Thoracic aorta (tissue), 2 donors: Measurements from ENCODE around the gene SLCO3A1. TPM values are rescaled to one million over a fixed set of nuclear protein-coding genes. Genes with fewer than 3 reads are reported as not detected.
"Not testable (repeated sequence)": the region's sequence is repeated elsewhere in the genome, so short reads cannot be mapped to it uniquely, and the experiment has no call there.

Source experiments
- ATAC-seq: fragments of 150-250 bp; one replicate; pipeline ENCODE4 v1.8.0; 2017; ENCODE audit warnings: low read depth; ENCODE audit not compliant: insufficient number of reproducible peaks, low FRiP score
- DNase-seq: peaks from one replicate; pipeline ENCODE4 v3.0.0-alpha.2; 2020; ENCODE audit warnings: low spot score
- H3K27ac ChIP-seq, 2 donors: fragments of 200-600 bp; sonication (generic); 1 replicate in 1 of 2; 2 replicates in 1 of 2; pipeline ENCODE4 v1.5.1; 2016; ENCODE audit warnings: mild to moderate bottlenecking in 2 of 2, moderate library complexity in 2 of 2
- H3K27me3 ChIP-seq: fragments of 200-600 bp; sonication (generic); replicated peaks from 2 replicates; pipeline ENCODE4 v1.6.0; 2016; ENCODE audit warnings: mild to moderate bottlenecking; ENCODE audit not compliant: insufficient read depth
- H3K36me3 ChIP-seq: fragments of 200-600 bp; sonication (generic); one replicate; pipeline ENCODE4 v1.5.1; 2016
- H3K4me1 ChIP-seq, 2 donors: fragments of 200-600 bp; sonication (generic); 1 replicate in 1 of 2; 2 replicates in 1 of 2; pipeline versions ENCODE4 v1.5.1 to v1.6.0; 2016; ENCODE audit warnings: low read depth in 2 of 2, mild to moderate bottlenecking in 1 of 2; ENCODE audit not compliant: control insufficient read depth in 1 of 2
- H3K4me3 ChIP-seq: fragments of 200-600 bp; sonication (generic); 2 replicates; pipeline ENCODE4 v1.5.1; 2016; ENCODE audit warnings: mild to moderate bottlenecking
- H3K9me3 ChIP-seq: fragments of 200-600 bp; sonication (generic); 2 replicates; pipeline ENCODE4 v1.5.1; 2016
- CTCF ChIP-seq: fragments of 200-600 bp; sonication (generic); IDR thresholded peaks from one replicate; pipeline ENCODE4 v1.5.1; 2019; ENCODE audit warnings: antibody characterized with exemption
- total RNA-seq, 2 donors: library from RNA; depleted of rRNA; stranded (reverse); fragments of >200 nt; gene quantifications; one replicate each; pipeline versions ENCODE4 v1.1.0 to v1.2.3, GENCODE V29; 2016

Gene SLCO3A1
- total RNA-seq, 2 donors from 2014 or later: 16.5 to 39.1 TPM

GRCh38 chr15:91953432-91953831 is 99.9 kb downstream of the SLCO3A1 start:
- DNase-seq (no peak), ATAC-seq (no peak)
- Histone ChIP-seq H3K27ac (no peak overlapping the region), H3K36me3 (no peaks in the 10 kb centered on the region), H3K27me3 (no peaks in the 10 kb centered on the region), H3K9me3 (no peaks in the 10 kb centered on the region), H3K4me3 (no peak overlapping the region), H3K4me1 (peaks cover 15 to 22% of the 10 kb centered on the region in 2 donors)
- TF ChIP-seq CTCF: no peak

- no peaks in the 10 kb centered on the region for H3K36me3 ChIP-seq
- peaks cover 12 to 13% of the 10 kb centered on the region in 2 donors for H3K4me1 ChIP-seq
- H3K4me3 ChIP-seq: no peak overlapping the region
- DNase-seq (no peak), ATAC-seq (no peak)
- no peak for TF ChIP-seq CTCF
- H3K27me3 ChIP-seq: no peaks in the 10 kb centered on the region
- no peaks in the 10 kb centered on the region for H3K9me3 ChIP-seq
- H3K27ac ChIP-seq: no peak overlapping the region
Observed at GRCh38 chr15:91954292-91954691, 100.8 kb downstream of the SLCO3A1 start.

GRCh38 chr15:91956026-91956723 is 102.7 kb downstream of the SLCO3A1 start:
- H3K9me3 ChIP-seq: no peaks in the 10 kb centered on the region
- H3K4me1 ChIP-seq: peaks cover 8 to 12% of the 10 kb centered on the region in 2 donors
- ATAC-seq (no peak), DNase-seq (no peak)
- no peak for TF ChIP-seq CTCF
- peak overlapping the region; percentile 23 to 27 for H3K27ac ChIP-seq
- no peaks in the 10 kb centered on the region for H3K36me3 ChIP-seq
- H3K27me3 ChIP-seq: no peaks in the 10 kb centered on the region
- no peak overlapping the region for H3K4me3 ChIP-seq

GRCh38 chr15:91961357-91961756 is 107.8 kb downstream of the SLCO3A1 start:
- no peak overlapping the region for H3K27ac ChIP-seq
- no peaks in the 10 kb centered on the region for H3K27me3 ChIP-seq
- H3K36me3 ChIP-seq: no peaks in the 10 kb centered on the region
- ATAC-seq: no peak
- DNase-seq: no peak
- TF ChIP-seq CTCF: no peak
- no peak overlapping the region for H3K4me3 ChIP-seq
- H3K4me1 ChIP-seq: peaks cover 12 to 21% of the 10 kb centered on the region in 2 donors
- no peaks in the 10 kb centered on the region for H3K9me3 ChIP-seq

- H3K27me3 ChIP-seq, H3K36me3 ChIP-seq, H3K27ac ChIP-seq, ATAC-seq, DNase-seq, H3K9me3 ChIP-seq, H3K4me3 ChIP-seq: not testable (repeated sequence)
- peaks cover 19 to 42% of the 10 kb centered on the region in 2 donors for H3K4me1 ChIP-seq
Observed at GRCh38 chr15:91963747-91964146, 110.2 kb downstream of the SLCO3A1 start.
